ENCODE results near the gene GPR132. TPM values are rescaled to one million over a fixed set of nuclear protein-coding genes. Genes with fewer than 3 reads are reported as not detected.

The GPR132 gene
- total and polyA plus RNA-seq, 2 experiments from 2014 or later = 0.14 TPM; not detected in 1

- TF ChIP-seq, protein P1, sequence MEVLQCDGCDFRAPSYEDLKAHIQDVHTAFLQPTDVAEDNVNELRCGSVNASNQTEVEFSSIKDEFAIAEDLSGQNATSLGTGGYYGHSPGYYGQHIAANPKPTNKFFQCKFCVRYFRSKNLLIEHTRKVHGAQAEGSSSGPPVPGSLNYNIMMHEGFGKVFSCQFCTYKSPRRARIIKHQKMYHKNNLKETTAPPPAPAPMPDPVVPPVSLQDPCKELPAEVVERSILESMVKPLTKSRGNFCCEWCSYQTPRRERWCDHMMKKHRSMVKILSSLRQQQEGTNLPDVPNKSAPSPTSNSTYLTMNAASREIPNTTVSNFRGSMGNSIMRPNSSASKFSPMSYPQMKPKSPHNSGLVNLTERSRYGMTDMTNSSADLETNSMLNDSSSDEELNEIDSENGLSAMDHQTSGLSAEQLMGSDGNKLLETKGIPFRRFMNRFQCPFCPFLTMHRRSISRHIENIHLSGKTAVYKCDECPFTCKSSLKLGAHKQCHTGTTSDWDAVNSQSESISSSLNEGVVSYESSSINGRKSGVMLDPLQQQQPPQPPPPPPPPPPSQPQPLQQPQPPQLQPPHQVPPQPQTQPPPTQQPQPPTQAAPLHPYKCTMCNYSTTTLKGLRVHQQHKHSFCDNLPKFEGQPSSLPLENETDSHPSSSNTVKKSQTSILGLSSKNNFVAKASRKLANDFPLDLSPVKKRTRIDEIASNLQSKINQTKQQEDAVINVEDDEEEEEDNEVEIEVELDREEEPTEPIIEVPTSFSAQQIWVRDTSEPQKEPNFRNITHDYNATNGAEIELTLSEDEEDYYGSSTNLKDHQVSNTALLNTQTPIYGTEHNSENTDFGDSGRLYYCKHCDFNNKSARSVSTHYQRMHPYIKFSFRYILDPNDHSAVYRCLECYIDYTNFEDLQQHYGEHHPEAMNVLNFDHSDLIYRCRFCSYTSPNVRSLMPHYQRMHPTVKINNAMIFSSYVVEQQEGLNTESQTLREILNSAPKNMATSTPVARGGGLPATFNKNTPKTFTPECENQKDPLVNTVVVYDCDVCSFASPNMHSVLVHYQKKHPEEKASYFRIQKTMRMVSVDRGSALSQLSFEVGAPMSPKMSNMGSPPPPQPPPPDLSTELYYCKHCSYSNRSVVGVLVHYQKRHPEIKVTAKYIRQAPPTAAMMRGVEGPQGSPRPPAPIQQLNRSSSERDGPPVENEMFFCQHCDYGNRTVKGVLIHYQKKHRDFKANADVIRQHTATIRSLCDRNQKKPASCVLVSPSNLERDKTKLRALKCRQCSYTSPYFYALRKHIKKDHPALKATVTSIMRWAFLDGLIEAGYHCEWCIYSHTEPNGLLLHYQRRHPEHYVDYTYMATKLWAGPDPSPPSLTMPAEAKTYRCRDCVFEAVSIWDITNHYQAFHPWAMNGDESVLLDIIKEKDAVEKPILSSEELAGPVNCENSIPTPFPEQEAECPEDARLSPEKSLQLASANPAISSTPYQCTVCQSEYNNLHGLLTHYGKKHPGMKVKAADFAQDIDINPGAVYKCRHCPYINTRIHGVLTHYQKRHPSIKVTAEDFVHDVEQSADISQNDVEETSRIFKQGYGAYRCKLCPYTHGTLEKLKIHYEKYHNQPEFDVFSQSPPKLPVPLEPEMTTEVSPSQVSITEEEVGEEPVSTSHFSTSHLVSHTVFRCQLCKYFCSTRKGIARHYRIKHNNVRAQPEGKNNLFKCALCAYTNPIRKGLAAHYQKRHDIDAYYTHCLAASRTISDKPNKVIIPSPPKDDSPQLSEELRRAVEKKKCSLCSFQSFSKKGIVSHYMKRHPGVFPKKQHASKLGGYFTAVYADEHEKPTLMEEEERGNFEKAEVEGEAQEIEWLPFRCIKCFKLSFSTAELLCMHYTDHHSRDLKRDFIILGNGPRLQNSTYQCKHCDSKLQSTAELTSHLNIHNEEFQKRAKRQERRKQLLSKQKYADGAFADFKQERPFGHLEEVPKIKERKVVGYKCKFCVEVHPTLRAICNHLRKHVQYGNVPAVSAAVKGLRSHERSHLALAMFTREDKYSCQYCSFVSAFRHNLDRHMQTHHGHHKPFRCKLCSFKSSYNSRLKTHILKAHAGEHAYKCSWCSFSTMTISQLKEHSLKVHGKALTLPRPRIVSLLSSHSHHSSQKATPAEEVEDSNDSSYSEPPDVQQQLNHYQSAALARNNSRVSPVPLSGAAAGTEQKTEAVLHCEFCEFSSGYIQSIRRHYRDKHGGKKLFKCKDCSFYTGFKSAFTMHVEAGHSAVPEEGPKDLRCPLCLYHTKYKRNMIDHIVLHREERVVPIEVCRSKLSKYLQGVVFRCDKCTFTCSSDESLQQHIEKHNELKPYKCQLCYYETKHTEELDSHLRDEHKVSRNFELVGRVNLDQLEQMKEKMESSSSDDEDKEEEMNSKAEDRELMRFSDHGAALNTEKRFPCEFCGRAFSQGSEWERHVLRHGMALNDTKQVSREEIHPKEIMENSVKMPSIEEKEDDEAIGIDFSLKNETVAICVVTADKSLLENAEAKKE (CRISPR knock-in tag; IDR thresholded peaks at IDR 0.05) = no peak
- TF ChIP-seq JUNB (IDR thresholded peaks at IDR 0.05; ENCODE audit: unreplicated experiment) = no peak
Observed at GRCh38 chr14:105108516-105108864, 43.3 kb upstream of the GPR132 start (continued).

- Mint-ChIP-seq H3K27ac (no peak overlapping the region), H3K4me3 (no peak overlapping the region), H3K9me3 (peaks cover 8% of the 10 kb centered on the region; the same call in 2 of the 3 replicates), H3K27me3 (ENCODE audit: insufficient read depth, low read depth, poor library complexity) (no peaks in the 10 kb centered on the region), H3K4me1 (no peaks in the 10 kb centered on the region), H3K36me3 (ENCODE audit: low read depth) (no peaks in the 10 kb centered on the region; the same call in 2 of the 3 replicates)
- ATAC-seq (no peak), DNase-seq (ENCODE audit: low spot score) (no peak)
- no peak overlapping the region for H3K4me2 ChIP-seq
- no peak overlapping the region for H3K27ac ChIP-seq (ENCODE audit: low read depth)
- H3K4me3 ChIP-seq = no peak overlapping the region
- H3F3A ChIP-seq (replicated peaks; ENCODE audit: low read depth) = no peaks in the 10 kb centered on the region
- no peaks in the 10 kb centered on the region for H3K36me3 ChIP-seq (ENCODE audit: insufficient read depth)
- H2AFZ ChIP-seq = no peak overlapping the region
- H3K27me3 ChIP-seq (ENCODE audit: insufficient read depth) = no peaks in the 10 kb centered on the region
- no peaks in the 10 kb centered on the region for H3K9me2 ChIP-seq (ENCODE audit: insufficient read depth)
- no peaks in the 10 kb centered on the region for H4K20me1 ChIP-seq (replicated peaks; ENCODE audit: insufficient read depth)
- H3K79me2 ChIP-seq (replicated peaks; ENCODE audit: insufficient read depth) = no peaks in the 10 kb centered on the region
- H3K4me1 ChIP-seq (ENCODE audit: insufficient read depth) = no peaks in the 10 kb centered on the region
- TF ChIP-seq, protein P2, sequence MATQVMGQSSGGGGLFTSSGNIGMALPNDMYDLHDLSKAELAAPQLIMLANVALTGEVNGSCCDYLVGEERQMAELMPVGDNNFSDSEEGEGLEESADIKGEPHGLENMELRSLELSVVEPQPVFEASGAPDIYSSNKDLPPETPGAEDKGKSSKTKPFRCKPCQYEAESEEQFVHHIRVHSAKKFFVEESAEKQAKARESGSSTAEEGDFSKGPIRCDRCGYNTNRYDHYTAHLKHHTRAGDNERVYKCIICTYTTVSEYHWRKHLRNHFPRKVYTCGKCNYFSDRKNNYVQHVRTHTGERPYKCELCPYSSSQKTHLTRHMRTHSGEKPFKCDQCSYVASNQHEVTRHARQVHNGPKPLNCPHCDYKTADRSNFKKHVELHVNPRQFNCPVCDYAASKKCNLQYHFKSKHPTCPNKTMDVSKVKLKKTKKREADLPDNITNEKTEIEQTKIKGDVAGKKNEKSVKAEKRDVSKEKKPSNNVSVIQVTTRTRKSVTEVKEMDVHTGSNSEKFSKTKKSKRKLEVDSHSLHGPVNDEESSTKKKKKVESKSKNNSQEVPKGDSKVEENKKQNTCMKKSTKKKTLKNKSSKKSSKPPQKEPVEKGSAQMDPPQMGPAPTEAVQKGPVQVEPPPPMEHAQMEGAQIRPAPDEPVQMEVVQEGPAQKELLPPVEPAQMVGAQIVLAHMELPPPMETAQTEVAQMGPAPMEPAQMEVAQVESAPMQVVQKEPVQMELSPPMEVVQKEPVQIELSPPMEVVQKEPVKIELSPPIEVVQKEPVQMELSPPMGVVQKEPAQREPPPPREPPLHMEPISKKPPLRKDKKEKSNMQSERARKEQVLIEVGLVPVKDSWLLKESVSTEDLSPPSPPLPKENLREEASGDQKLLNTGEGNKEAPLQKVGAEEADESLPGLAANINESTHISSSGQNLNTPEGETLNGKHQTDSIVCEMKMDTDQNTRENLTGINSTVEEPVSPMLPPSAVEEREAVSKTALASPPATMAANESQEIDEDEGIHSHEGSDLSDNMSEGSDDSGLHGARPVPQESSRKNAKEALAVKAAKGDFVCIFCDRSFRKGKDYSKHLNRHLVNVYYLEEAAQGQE (IDR thresholded peaks at IDR 0.05; ENCODE audit: unreplicated experiment) = no peak
- TF ChIP-seq POLR2AphosphoS5 (IDR thresholded peaks at IDR 0.05; ENCODE audit: low read depth) (no peak), ETS1 (IDR thresholded peaks at IDR 0.05) (no peak), CREB1 (CRISPR knock-in tag; IDR thresholded peaks at IDR 0.05; ENCODE audit: low read depth) (no peak), ZNF331 (CRISPR knock-in tag; IDR thresholded peaks at IDR 0.05; ENCODE audit: low read depth) (no peak), EZH2 (IDR thresholded peaks at IDR 0.05; ENCODE audit: low read depth, unreplicated experiment) (no peak), STAT1 (IDR thresholded peaks at IDR 0.05; ENCODE audit: unreplicated experiment) (no peak), ZNF114 (CRISPR knock-in tag; IDR thresholded peaks at IDR 0.05) (no peak)
- TF ChIP-seq, protein P3, sequence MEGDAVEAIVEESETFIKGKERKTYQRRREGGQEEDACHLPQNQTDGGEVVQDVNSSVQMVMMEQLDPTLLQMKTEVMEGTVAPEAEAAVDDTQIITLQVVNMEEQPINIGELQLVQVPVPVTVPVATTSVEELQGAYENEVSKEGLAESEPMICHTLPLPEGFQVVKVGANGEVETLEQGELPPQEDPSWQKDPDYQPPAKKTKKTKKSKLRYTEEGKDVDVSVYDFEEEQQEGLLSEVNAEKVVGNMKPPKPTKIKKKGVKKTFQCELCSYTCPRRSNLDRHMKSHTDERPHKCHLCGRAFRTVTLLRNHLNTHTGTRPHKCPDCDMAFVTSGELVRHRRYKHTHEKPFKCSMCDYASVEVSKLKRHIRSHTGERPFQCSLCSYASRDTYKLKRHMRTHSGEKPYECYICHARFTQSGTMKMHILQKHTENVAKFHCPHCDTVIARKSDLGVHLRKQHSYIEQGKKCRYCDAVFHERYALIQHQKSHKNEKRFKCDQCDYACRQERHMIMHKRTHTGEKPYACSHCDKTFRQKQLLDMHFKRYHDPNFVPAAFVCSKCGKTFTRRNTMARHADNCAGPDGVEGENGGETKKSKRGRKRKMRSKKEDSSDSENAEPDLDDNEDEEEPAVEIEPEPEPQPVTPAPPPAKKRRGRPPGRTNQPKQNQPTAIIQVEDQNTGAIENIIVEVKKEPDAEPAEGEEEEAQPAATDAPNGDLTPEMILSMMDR (conservative IDR thresholded peaks at IDR 0.05; ENCODE audit: low read depth in 2 of 2) = no peak
Observed at GRCh38 chr14:105107781-105108515, 42.7 kb upstream of the GPR132 start.
